VCaP (cell line): ENCODE measurements around the gene HDGF.

Source experiments
- H3K27ac ChIP-seq: fragments of 450-650 bp; 2 replicates; pipeline ENCODE4 v1.5.1; 2017
- CTCF ChIP-seq: fragments of 450-650 bp; conservative IDR thresholded peaks from 2 replicates; pipeline ENCODE4 v1.5.1; 2017; ENCODE audit warnings: mild to moderate bottlenecking, moderate library complexity

HDGF gene

DNA sequence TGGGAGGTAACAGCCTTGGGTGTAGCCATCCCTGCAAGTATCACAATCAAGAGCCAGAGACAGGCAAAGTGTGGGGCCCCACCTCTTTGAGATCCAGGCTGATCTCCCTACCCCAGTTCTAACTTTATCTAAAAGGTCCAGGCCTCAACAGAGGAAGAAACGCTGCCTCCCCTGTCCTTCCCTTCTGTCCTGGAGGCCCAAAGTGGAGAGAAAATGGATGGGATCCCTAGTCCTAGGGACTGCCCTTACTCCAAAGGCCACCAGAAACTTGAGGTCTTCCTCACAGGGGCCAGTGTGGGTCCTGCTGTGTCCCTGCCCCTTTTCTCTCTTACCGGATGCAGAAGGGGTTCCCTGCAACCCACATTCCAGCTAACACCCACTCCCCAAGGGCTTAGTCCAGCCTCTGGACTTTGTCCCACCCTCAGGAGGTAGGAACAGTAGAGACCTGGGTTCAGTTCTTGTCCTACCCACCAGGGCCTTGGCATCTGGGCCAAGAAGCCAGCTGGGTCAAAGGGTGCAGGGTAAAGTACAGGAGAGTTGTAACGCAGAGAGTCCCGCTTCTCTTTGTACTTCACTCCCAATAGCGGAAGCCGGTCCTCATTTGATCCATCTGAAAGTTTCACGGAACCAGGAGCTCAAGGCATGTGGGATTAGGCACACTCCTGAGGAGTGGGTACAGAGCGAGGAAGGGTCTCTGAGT lies 1.9 kb downstream of the HDGF start:
- no peak for TF ChIP-seq CTCF
- H3K27ac ChIP-seq: peak overlapping the region; percentile 97

DNA sequence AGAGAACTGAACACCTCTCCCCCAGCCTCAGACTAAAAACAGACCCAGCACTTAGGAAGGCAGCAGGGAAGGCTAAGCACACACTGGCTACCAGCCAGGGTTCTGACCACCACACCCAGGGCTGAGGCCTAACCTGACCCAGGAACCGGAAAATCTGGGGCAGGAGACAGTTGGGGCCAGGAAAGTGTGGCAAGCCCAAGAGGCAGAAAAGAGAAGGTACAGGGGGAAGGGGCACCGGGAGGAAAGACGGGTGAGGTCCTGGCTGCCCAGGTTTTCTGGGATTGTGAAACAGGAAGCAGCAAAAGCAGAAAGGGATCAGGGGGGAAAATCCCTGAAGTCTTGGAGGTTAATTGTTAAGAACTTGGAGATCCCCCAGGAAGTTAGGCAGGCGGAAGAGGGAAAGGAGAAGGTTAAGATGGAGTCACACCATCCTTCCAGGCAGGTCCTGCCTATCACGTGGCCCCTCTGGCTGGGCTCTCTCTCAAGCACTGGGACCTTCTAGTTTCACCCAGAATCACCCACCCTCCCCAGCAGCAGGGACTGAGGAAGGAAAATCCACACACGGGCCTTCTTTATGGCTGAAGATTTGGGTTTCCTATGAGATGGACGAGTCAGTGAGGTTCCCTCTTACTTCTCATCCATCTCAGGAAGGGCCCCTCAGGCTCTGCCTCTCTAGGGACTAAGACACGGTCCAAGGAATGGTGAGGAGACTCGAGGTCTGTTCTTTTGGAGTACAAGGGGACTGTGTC lies 2.6 kb downstream of the HDGF start:
- H3K27ac ChIP-seq: peak overlapping the region; percentile 97
- TF ChIP-seq CTCF: no peak

DNA sequence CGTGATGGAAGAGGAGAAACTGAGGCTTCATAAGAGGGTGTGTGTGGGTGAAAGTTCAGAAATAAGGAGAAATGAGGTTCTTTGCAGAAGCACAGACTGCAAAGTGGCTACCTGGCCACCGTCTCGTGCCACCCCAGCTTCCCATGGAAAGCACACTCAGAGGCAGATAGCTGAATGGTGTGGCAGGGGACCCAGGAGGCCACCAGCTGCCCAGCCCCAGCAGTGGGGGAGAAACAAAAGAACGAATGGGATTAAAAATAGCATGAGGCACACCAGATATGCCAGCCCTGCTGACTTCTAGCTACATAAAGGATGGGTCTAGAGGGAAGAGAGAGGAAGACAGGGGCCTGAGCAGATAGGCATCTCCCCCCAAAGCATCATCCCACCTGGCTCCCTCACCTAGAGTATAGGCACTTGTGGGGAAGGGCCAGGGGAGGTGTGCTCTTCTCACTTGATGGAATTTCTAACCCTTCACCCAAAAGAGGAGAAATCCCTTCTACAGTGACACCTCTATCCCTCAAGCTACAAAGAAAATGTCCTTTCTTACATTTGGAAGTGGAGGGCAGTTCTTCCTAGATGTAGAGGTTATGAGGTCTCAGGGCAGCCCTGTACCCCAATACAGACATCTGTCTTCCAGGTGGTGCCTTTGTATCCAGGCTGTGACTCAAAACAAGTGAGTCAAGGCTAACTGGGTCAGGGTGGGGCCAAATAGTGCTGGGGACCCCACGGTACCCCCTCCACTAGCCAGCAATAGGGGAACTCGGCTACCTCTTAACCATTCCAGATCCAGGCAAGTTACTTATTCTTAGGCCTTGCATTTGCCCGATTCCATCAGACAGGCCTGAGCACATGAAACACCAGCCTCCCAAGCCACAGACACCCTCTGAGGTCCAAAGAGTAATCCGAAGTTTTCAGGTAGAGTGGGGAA lies 3.5 kb downstream of the HDGF start:
- no peak for TF ChIP-seq CTCF
- H3K27ac ChIP-seq: peak overlapping the region; percentile 97

GRCh38 chr1:156746728-156747631 lies 4.5 kb downstream of the HDGF start:
- H3K27ac ChIP-seq: peak overlapping the region; percentile 97
- TF ChIP-seq CTCF: no peak

- TF ChIP-seq CTCF: no peak
- peak overlapping the region; percentile 36; the same call in 1 of the 2 replicates for H3K27ac ChIP-seq
Measured at GRCh38 chr1:156746406-156746727, 5.1 kb downstream of the HDGF start.

DNA sequence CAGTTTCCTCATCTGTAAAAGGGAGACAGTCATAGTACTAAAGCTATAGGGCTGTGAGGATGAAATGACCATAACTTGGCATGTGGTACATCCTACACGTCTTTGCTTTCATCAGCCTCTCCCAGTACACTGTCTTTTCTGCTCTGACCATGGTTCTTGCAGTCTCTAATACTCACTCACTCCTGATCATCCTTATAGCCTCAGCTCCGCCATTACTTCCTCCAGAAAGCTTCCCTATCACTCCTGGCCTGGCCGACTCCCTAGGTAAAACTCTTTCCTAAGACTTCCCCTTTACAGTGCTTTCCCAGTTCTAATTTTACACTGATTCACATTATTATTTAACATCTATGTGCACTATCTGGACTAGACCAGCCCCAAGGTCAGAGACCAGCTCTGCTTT lies 5.6 kb downstream of the HDGF start:
- no peak for TF ChIP-seq CTCF
- H3K27ac ChIP-seq: 0 out of 2 replicates have a peak overlapping the region, but pooled peaks have one; percentile 36
